ENCODE data around the gene KLF7. TPM values are rescaled to one million over a fixed set of nuclear protein-coding genes. Genes with fewer than 3 reads are reported as not detected.

The KLF7 gene
- total and polyA plus RNA-seq, 2 donors (not counting 1 experiment from before 2014, with no cell fraction given) = 12.9 to 21.0 TPM

- Histone ChIP-seq H3K9me3 (ENCODE audit: control insufficient read depth, insufficient read depth, low read depth, low read length) (no peaks in the 10 kb centered on the region), H3K4me1 (ENCODE audit: control insufficient read depth, extremely low read depth, insufficient read depth, low read length) (no peaks in the 10 kb centered on the region), H3K27me3 (ENCODE audit: control insufficient read depth, insufficient read depth, low read length) (no peaks in the 10 kb centered on the region), H3K36me3 (ENCODE audit: control insufficient read depth, insufficient read depth, low read length) (peaks cover 4% of the 10 kb centered on the region), H2AFZ (ENCODE audit: low read length) (no peak overlapping the region), H3K9ac (ENCODE audit: insufficient read depth, low read length) (no peak overlapping the region), H3K4me3 (replicated peaks in 1 of 4; ENCODE audit: control extremely low read depth in 1 of 4, insufficient read depth in 1 of 4, low read depth in 3 of 4, low read length in 4 of 4) (no peak overlapping the region), H3K4me2 (ENCODE audit: extremely low read depth, insufficient read depth, low read length) (no peak overlapping the region), H3K79me2 (ENCODE audit: control insufficient read depth, insufficient read depth, low read length) (peaks cover 13% of the 10 kb centered on the region), H3K27ac (ENCODE audit: insufficient read depth, low read length) (no peak overlapping the region), H4K20me1 (ENCODE audit: control insufficient read depth, extremely low read depth, insufficient read depth, low read length) (no peaks in the 10 kb centered on the region)
- no peak for DNase-seq (ENCODE audit: low read depth in 2 of 2)
- TF ChIP-seq CTCF (conservative IDR thresholded peaks at IDR 0.05 in 1 of 2, IDR thresholded peaks at IDR 0.05 in 1 of 2; ENCODE audit: low read depth in 1 of 2, low read length in 2 of 2) (no peak), EZH2 (IDR thresholded peaks at IDR 0.05; ENCODE audit: low read length, missing control alignments) (no peak)
Measured at GRCh38 chr2:207091176-207091575, 74.6 kb downstream of the KLF7 start.

- Histone ChIP-seq H3K79me2 (ENCODE audit: control insufficient read depth, insufficient read depth, low read length) (peaks cover 11% of the 10 kb centered on the region), H3K36me3 (ENCODE audit: control insufficient read depth, insufficient read depth, low read length) (peaks cover 4% of the 10 kb centered on the region), H3K4me2 (ENCODE audit: extremely low read depth, insufficient read depth, low read length) (no peak overlapping the region), H4K20me1 (ENCODE audit: control insufficient read depth, extremely low read depth, insufficient read depth, low read length) (no peaks in the 10 kb centered on the region), H3K4me3 (replicated peaks in 1 of 4; ENCODE audit: control extremely low read depth in 1 of 4, insufficient read depth in 1 of 4, low read depth in 3 of 4, low read length in 4 of 4) (no peak overlapping the region), H3K9me3 (ENCODE audit: control insufficient read depth, insufficient read depth, low read depth, low read length) (no peaks in the 10 kb centered on the region), H2AFZ (ENCODE audit: low read length) (no peak overlapping the region), H3K27ac (ENCODE audit: insufficient read depth, low read length) (no peak overlapping the region), H3K9ac (ENCODE audit: insufficient read depth, low read length) (no peak overlapping the region), H3K27me3 (ENCODE audit: control insufficient read depth, insufficient read depth, low read length) (no peaks in the 10 kb centered on the region), H3K4me1 (ENCODE audit: control insufficient read depth, extremely low read depth, insufficient read depth, low read length) (no peaks in the 10 kb centered on the region)
- no peak for DNase-seq (ENCODE audit: low read depth in 2 of 2)
- TF ChIP-seq EZH2 (IDR thresholded peaks at IDR 0.05; ENCODE audit: low read length, missing control alignments) (no peak), CTCF (conservative IDR thresholded peaks at IDR 0.05 in 1 of 2, IDR thresholded peaks at IDR 0.05 in 1 of 2; ENCODE audit: low read depth in 1 of 2, low read length in 2 of 2) (no peak)
Measured at GRCh38 chr2:207090389-207090788, 75.4 kb downstream of the KLF7 start.

- no peak for TF ChIP-seq EZH2 (IDR thresholded peaks at IDR 0.05; ENCODE audit: low read length, missing control alignments)
- TF ChIP-seq CTCF (conservative IDR thresholded peaks at IDR 0.05 in 1 of 2, IDR thresholded peaks at IDR 0.05 in 1 of 2; ENCODE audit: low read depth in 1 of 2, low read length in 2 of 2) = no peak
- Histone ChIP-seq H3K79me2 (ENCODE audit: control insufficient read depth, insufficient read depth, low read length) (peaks cover 11% of the 10 kb centered on the region), H3K9me3 (ENCODE audit: control insufficient read depth, insufficient read depth, low read depth, low read length) (no peaks in the 10 kb centered on the region), H3K27ac (ENCODE audit: insufficient read depth, low read length) (no peak overlapping the region), H3K36me3 (ENCODE audit: control insufficient read depth, insufficient read depth, low read length) (peaks cover 6% of the 10 kb centered on the region), H3K4me2 (ENCODE audit: extremely low read depth, insufficient read depth, low read length) (no peak overlapping the region), H4K20me1 (ENCODE audit: control insufficient read depth, extremely low read depth, insufficient read depth, low read length) (no peaks in the 10 kb centered on the region), H3K4me1 (ENCODE audit: control insufficient read depth, extremely low read depth, insufficient read depth, low read length) (no peaks in the 10 kb centered on the region), H3K9ac (ENCODE audit: insufficient read depth, low read length) (no peak overlapping the region), H3K4me3 (replicated peaks in 1 of 4; ENCODE audit: control extremely low read depth in 1 of 4, insufficient read depth in 1 of 4, low read depth in 3 of 4, low read length in 4 of 4) (no peak overlapping the region), H2AFZ (ENCODE audit: low read length) (no peak overlapping the region), H3K27me3 (ENCODE audit: control insufficient read depth, insufficient read depth, low read length) (no peaks in the 10 kb centered on the region)
- DNase-seq (ENCODE audit: low read depth in 2 of 2) = no peak
Measured at GRCh38 chr2:207088839-207089238, 76.9 kb downstream of the KLF7 start.

Data from fibroblast of lung (primary cell).